ENCODE data around the gene NR1D1.
A peak's percentile ranks its signal among the peaks of the same experiment; 100 is the strongest.

The NR1D1 gene

DNA sequence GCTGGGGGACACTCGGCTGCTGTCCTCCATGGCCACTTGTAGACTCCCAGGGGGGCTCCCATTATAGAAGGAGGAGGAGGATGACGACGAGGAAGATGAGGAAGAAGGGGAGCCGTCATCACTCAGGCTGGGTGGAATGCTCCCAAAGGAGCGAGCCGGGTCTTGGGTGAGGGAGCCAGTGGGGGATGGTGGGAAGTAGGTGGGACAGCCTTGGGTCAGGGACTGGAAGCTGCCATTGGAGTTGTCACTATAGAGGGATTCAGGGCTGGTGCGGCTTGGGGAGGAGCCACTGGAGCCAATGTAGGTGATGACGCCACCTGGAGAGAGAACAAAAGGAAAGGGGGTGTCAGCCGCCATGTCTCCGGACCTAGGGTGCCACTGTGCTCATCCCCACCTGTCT is 3.3 kb downstream of the NR1D1 start:
- no peak for DNase-seq (ENCODE audit: low read depth in 2 of 2)

DNA sequence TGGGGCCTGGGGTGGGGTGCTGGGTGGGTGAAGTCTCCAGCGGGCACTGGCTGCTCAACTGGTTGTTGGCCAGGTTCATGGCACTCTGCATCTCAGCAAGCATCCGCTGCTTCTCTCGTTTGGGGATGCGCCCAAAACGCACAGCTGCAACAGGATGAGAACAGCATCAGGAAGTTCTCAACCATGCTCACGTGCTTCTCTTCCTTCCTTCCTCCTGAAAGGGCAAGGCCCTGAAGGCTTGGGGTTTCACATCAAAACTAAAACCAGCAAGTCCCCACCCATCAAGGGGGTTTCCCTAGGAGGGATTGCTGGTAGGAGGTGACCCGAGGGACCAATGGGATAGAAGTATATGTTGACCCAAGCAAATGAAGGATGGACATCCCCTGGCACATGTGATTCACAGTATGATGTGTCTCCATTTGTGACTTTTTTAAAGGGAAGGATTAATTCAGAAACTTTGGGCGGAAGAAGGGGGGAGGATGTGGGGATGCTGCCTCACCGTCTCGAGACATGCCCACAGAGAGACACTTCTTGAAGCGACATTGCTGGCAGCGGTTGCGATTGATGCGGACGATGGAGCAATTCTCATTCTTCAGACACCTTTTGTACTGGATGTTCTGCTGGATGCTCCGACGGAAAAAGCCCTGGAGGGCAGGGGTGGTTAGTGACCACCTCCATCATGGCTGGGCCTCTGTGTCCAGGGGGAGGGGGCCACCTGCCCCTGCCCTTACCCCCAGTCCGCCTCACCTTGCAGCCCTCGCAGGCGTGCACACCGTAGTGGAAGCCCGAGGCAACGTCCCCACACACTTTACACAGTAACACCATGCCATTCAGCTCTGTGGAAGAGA is 4.2 kb downstream of the NR1D1 start:
- peak; percentile 45 to 62 for DNase-seq (ENCODE audit: low read depth in 2 of 2)

DNA sequence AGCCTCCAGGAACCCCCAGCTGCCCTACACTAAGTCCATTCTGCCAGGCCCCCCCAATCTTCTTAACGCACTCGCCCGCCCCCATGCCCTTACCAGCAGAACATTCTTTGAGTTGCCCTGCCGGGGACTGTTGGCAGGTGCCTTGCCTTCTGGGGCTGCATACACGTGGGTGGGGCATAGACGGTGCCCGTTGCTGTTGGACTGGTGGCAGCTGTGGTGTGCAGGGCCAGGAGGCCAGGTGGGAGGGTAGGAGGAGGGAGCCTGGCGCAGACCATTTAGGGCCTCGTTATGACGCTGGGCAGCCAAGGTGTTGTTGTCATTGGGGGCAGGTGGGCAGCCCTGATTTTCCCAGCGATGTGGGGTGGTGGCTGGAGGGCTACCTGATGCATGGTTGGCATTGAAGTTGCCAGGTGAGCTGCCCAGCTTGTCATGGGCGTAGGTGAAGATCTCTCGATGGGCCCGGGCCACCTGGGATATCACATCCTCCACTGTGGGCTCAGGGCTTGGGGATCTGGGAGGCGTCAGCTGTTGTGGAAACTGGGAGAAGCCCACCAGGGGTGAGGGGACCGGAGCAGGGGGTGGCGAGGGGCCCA is 4.9 kb downstream of the NR1D1 start:
- no peak for DNase-seq (ENCODE audit: low read depth in 2 of 2)

DNA sequence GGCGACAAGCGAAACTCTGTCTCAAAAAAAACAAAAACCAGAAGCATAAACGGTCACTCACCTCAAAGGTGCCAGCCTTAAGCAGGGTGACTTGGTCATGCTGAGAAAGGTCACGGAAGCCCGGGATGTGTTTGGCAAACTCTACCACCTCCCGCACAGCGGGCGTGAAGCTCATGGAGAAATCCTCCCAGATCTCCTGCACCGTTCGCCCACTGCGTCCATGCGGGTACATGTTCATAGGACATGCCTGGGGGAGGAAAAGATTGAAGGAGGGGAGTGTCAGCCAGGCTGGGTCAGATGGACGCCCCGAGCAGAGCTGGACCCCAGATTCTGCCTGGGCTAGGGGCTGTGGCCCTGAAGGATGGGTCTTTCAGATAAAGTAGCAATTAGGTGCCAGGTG is 5.5 kb downstream of the NR1D1 start:
- DNase-seq (ENCODE audit: low read depth in 2 of 2): no peak

DNA sequence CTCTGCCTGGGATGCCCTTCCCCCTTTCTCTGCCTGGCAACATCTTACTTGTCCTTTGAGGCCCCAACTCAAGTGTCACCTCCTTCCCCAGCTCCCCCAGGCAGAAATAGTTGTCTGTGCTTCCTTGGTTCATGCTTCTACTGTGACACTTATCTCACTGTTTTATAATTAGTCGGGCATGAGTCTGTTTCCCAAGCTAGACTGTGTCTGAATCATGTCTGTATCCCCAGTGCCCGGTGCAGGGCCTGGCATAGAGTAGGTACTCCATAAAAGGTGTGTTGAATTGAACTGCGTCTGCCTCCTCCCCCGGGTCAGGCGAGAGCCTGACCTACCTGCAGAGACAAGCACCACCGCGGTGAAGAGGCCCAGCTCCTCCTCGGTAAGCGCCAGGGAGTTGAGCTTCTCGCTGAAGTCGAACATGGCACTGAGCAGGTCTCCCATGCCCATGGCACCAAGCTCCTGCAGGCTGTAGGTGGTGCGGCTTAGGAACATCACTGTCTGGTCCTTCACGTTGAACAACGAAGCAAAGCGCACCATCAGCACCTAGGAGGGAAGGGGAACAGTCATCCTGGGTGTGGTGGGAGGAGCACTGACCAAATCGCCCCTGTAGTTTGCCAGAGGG is 6.7 kb downstream of the NR1D1 start:
- no peak for DNase-seq (ENCODE audit: low read depth in 2 of 2)

DNA sequence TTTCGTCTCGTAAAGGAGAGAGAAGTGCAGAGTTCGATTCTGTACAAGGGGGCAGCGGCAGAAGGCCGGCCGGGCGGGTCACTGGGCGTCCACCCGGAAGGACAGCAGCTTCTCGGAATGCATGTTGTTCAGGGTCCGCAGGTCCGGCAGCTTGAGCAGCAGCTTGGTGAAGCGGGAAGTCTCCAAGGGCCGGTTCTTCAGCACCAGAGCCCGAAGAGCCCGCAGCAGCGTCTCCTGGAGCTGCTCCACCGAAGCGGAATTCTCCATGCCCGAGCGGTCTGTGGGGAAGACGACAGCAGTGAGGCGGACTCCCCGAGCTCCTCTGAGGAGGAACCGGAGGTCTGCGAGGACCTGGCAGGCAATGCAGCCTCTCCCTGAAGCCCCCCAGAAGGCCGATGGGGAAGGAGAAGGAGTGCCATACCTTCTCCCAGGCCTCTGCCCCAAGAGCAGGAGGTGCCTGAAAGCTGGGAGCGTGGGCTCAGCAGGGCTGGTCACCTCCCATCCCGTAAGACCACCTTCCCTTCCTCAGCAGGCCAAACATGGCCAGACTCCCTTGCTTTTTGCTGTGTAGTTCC is 7.3 kb downstream of the NR1D1 start:
- no peak for DNase-seq (ENCODE audit: low read depth in 2 of 2)

GRCh38 chr17:40092581-40092980 is 7.8 kb downstream of the NR1D1 start:
- no peak for DNase-seq (ENCODE audit: low read depth in 2 of 2)

- no peak for DNase-seq (ENCODE audit: low read depth in 2 of 2)
Observed at GRCh38 chr17:40091691-40092397, 8.5 kb downstream of the NR1D1 start.

DNA sequence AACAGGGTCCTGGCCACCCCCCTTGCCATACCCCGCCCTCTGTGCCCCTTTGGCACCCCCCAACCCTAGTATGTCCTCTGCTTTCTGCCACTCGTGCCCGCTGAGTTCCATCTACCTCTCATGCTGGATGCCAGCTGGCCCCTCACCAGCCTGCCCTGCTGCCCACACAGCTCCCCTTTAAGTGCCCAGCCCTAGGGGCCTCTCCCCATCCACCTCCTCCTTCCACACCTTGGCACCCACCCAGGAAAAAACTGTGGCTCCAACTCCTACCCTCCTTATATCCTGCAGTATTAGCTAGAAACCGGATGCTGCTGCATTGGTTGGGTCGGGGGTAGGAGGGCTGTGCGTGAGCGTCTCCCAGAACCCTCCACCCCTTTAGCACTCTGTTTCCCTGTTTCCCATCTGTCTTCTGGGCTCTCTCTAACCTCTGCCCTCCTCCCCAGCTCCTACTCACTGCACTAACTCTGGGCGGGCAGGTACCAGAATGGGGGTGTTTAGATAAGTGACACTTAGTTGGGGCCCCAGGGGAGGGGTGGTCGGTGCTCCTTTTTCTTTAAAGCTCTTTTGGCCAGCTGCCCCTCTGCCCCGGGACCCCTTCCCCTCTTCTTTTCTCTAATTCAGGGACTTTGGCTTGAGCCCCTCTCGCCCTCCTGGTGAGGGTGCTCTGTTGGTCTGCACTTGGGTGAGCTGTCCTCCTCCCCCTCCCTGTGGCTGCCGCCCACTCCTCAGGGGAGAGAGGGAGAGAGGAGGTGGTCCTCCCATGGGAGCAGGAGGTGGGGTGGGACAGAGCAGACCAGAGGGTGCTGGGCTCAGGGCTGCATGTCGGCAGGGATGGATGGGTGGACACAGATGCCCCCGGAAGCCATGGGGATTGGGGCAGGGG is 9.9 kb downstream of the NR1D1 start:
- DNase-seq (ENCODE audit: low read depth in 2 of 2): no peak

DNA sequence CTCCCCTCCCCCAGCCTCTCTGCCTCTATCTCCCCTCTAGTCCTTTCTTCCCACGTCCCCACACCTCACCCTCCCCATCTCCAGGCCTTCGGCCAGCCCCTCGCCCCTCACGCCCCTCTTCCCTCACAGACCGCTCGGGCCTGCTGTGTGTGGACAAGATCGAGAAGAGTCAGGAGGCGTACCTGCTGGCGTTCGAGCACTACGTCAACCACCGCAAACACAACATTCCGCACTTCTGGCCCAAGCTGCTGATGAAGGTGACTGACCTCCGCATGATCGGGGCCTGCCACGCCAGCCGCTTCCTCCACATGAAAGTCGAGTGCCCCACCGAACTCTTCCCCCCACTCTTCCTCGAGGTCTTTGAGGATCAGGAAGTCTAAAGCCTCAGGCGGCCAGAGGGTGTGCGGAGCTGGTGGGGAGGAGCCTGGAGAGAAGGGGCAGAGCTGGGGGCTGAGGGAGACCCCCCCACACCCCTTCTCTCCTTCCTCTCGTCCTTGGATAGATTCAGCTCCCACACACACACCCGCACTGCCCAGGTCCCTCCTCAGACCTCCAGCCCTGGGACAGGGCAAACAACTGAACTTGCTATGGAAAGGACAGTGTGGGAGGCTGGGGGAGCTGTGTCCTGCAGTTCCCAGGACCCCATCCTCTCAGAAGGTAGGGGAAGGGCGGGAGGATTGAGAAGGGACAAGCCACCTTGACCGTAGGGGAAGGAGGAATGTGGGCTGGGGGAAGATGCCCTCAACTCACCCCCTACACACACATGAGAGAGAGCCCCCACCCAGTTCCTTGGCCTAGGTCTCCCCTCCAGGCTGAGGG is 11.1 kb downstream of the NR1D1 start:
- no peak for DNase-seq (ENCODE audit: low read depth in 2 of 2)

DNA sequence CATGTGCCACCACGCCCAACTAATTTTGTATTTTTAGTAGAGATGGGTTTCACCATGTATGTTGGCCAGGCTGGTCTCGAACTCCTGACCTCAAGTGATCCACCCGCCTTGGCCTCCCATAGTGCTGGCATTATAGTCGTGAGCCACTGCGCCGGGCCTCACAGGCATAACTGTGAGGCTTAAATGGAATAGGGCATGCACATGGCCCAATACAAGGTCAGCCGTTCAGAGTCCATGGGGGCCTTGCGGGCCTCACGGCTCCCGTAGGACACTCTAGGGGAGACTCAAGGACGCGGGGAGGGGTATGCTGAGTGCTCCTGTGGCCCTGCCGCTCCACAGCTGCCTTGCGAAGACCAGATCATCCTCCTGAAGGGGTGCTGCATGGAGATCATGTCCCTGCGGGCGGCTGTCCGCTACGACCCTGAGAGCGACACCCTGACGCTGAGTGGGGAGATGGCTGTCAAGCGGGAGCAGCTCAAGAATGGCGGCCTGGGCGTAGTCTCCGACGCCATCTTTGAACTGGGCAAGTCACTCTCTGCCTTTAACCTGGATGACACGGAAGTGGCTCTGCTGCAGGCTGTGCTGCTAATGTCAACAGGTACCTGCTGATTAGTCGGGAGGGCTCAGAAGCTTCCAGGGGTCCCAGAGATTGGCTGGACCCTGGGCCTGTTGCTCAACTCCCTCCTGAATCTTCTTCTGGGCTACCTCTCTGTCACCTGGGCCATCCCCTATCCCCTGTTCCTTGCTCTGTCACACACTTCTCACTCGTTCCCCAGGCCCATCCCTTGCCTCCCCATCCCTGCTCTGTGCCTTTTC is 12.3 kb downstream of the NR1D1 start:
- DNase-seq (ENCODE audit: low read depth in 2 of 2): no peak

DNA sequence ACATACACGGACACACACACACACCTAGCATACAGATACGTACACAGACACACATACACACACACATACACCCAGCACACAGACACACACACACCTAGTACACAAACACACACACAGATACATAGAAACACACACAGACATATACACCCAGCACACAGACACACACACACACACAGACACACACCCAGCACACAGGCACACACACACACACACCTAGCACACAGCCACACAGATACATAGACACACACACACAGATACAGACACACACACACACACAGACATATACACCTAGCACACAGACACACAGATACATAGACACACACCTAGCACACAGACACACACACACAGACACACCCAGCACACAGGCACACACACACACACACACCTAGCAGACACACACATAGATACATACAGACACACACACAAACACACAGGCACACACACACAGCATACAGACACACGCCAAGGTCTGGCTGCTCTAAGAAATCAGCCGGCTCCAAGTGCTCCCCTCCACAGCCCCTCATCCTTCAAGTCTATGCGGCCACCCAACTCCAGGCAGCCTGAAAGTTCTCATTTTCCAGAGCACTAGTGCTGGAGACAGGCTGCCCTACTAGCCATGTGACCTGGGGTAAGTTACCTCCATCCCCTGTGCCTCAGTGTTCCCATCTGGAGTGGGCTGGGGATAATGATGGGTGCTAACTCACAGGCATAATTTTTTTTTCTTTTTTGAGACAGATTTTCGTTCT is 13.2 kb downstream of the NR1D1 start:
- DNase-seq (ENCODE audit: low read depth in 2 of 2): no peak

- peak; percentile 60 to 70 for DNase-seq (ENCODE audit: low read depth in 2 of 2)
Observed at GRCh38 chr17:40086150-40087044, 14.0 kb downstream of the NR1D1 start.

- no peak for DNase-seq (ENCODE audit: low read depth in 2 of 2)
Observed at GRCh38 chr17:40084477-40084876, 15.9 kb downstream of the NR1D1 start.

DNA sequence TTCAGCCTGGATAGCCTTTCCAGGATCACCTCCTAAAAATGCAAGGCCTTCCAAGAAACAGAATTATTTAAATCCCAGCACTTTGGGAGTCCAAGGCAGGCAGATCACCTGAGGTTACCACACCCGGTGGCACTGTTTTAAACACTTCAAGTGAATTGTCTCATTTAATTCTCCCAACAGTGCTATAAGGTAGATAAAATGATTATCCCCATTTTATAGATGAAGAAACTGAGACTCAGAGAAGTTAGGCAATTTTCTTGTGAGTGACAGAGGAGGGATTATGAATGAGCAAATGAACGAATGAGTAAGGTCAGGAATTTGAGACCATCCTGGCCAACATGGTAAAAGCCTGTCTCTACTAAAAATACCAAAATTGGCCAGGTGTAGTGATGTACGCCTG is 20.8 kb downstream of the NR1D1 start:
- DNase-seq (ENCODE audit: low read depth in 2 of 2): no peak

DNA sequence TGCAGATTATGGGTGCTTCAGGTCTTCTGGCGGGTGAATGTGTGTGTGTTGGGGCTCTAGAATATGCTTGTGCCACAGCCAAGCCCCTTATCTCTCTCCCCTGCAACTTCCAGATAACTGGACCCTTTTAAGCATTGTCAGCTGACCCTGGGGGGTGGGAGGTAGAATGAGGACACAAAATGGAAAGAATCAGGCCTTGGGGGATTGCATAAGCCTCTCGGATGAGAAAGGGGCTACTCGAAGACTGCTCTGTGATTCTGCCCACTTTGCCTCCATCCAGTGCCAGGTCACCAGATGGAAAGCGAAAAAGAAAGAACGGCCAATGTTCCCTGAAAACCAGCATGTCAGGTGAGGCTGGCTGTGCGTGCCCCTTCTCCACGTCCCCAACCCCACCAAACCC is 23.8 kb downstream of the NR1D1 start:
- DNase-seq (ENCODE audit: low read depth in 2 of 2): no peak

DNA sequence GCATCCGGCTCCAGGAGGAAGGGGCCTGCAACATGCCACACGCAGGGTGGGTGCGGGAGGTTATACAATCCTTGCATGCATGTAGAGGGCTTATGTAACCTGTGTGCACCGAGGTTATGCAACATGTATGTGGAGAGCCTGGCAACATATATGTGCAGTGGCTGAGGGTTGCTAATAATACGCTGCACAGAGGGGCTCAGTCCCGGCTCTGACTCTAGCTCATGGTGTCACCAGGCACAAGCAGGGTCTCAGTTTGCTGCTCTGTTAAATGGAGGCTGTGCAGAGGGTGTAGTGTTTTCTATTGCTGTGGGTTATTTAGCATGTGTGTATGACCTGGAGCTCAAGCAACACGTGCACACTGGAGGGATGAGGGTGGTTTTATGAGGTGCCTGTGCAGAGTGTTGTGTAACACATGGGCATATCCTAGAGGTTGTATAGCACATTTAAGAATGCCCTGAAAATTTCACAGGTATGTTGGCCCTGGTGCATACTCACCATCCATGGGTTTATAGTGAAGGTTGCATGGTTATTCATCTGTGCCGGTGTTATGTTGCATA is 24.4 kb downstream of the NR1D1 start:
- no peak for DNase-seq (ENCODE audit: low read depth in 2 of 2)
